ENCODE results near the gene CLCN1. TPM values are rescaled to one million over a fixed set of nuclear protein-coding genes. Genes with fewer than 3 reads are reported as not detected.

Gene CLCN1
- total RNA-seq, 4 donors from 2014 or later = 0.24 to 0.79 TPM; not detected in 2

- no peak for DNase-seq (ENCODE audit: low spot score)
- no peak for ATAC-seq (ENCODE audit: low FRiP score)
- TF ChIP-seq CTCF (IDR thresholded peaks at IDR 0.05) = no peak
Observed at GRCh38 chr7:143321242-143321641, 5.3 kb downstream of the CLCN1 start.

- ATAC-seq (ENCODE audit: low FRiP score) = no peak
- TF ChIP-seq CTCF (IDR thresholded peaks at IDR 0.05) = no peak
- DNase-seq (ENCODE audit: low spot score) = no peak
Observed at GRCh38 chr7:143321734-143322133, 5.8 kb downstream of the CLCN1 start.

GRCh38 chr7:143322760-143323633 lies 7.1 kb downstream of the CLCN1 start:
- DNase-seq (ENCODE audit: low spot score) (no peak), ATAC-seq (ENCODE audit: low FRiP score) (no peak)
- TF ChIP-seq CTCF (IDR thresholded peaks at IDR 0.05) = no peak

GRCh38 chr7:143323653-143324052 lies 7.7 kb downstream of the CLCN1 start:
- TF ChIP-seq CTCF (IDR thresholded peaks at IDR 0.05) = no peak
- ATAC-seq (ENCODE audit: low FRiP score) = no peak

GRCh38 chr7:143325240-143325639 lies 9.3 kb downstream of the CLCN1 start:
- DNase-seq (ENCODE audit: low spot score) (no peak), ATAC-seq (ENCODE audit: low FRiP score) (no peak)
- no peak for TF ChIP-seq CTCF (IDR thresholded peaks at IDR 0.05)

More at GRCh38 chr7:143323653-143324052, 7.7 kb downstream of the CLCN1 start:
- no peak for DNase-seq (ENCODE audit: low spot score)

- ATAC-seq (ENCODE audit: low FRiP score) (no peak), DNase-seq (ENCODE audit: low spot score) (no peak)
- TF ChIP-seq CTCF (IDR thresholded peaks at IDR 0.05) = no peak
Observed at GRCh38 chr7:143327903-143328302, 12.0 kb downstream of the CLCN1 start.

Data from omental fat pad (tissue), 4 donors.